Mesenchymal stem cell (in vitro differentiated cells and primary cell): ENCODE data around the gene CMKLR1.

Source experiments
- DNase-seq: peaks from one replicate; pipeline ENCODE4 v3.0.0-alpha.2; 2013
- H2AFZ ChIP-seq: one replicate; pipeline ENCODE4 v1.6.1; 2013; ENCODE audit warnings: low read depth, mild to moderate bottlenecking, control low read depth, inconsistent platforms, low read length, moderate library complexity
- H2AK5ac ChIP-seq: 2 replicates; pipeline ENCODE4 v1.6.1; 2013; ENCODE audit warnings: low read length, moderate library complexity, mild to moderate bottlenecking, inconsistent platforms; ENCODE audit not compliant: severe bottlenecking
- H2BK120ac ChIP-seq: one replicate; pipeline ENCODE4 v1.6.1; 2013; ENCODE audit warnings: low read depth, mild to moderate bottlenecking, inconsistent platforms, low read length, moderate library complexity
- H2BK12ac ChIP-seq, 2 experiments: one replicate each; pipeline ENCODE4 v1.6.1; 2013; ENCODE audit warnings: inconsistent platforms in 2 of 2, low read length in 2 of 2, mild to moderate bottlenecking in 2 of 2, moderate library complexity in 2 of 2, control low read depth in 1 of 2
- H2BK15ac ChIP-seq: one replicate; pipeline ENCODE4 v1.6.1; 2013; ENCODE audit warnings: mild to moderate bottlenecking, low read depth, inconsistent platforms; ENCODE audit not compliant: poor library complexity, severe bottlenecking
- H2BK5ac ChIP-seq: 2 replicates; pipeline ENCODE4 v1.6.1; 2013; ENCODE audit warnings: low read depth, mild to moderate bottlenecking, low read length, control low read depth, inconsistent platforms; ENCODE audit not compliant: poor library complexity, severe bottlenecking
- H3K14ac ChIP-seq, 2 experiments: one replicate each; pipeline ENCODE4 v1.6.1; 2013; ENCODE audit warnings: inconsistent platforms in 2 of 2, low read length in 2 of 2, control low read depth in 1 of 2, mild to moderate bottlenecking in 1 of 2, moderate library complexity in 1 of 2
- H3K18ac ChIP-seq, 2 experiments: one replicate each; pipeline ENCODE4 v1.6.1; 2013; ENCODE audit warnings: inconsistent platforms in 2 of 2, low read length in 2 of 2, control low read depth in 1 of 2, low read depth in 1 of 2, mild to moderate bottlenecking in 1 of 2
- H3K23ac ChIP-seq, 2 experiments: one replicate each; pipeline ENCODE4 v1.6.1; 2013; ENCODE audit warnings: inconsistent platforms in 2 of 2, low read length in 2 of 2, mild to moderate bottlenecking in 2 of 2, moderate library complexity in 2 of 2, control low read depth in 1 of 2
- H3K27ac ChIP-seq: 2 replicates; pipeline ENCODE4 v1.5.1; 2013; ENCODE audit warnings: mild to moderate bottlenecking, moderate library complexity, low read length, control low read depth, inconsistent platforms; ENCODE audit not compliant: poor library complexity, severe bottlenecking
- H3K27me3 ChIP-seq, 2 experiments: 2 replicates each; pipeline versions ENCODE4 v1.6.1 to v1.7.0; 2013; ENCODE audit warnings: low read length in 2 of 2, mild to moderate bottlenecking in 2 of 2, moderate library complexity in 2 of 2, control low read depth in 1 of 2, inconsistent platforms in 1 of 2; ENCODE audit not compliant: control insufficient read depth in 1 of 2, insufficient read depth in 1 of 2
- H3K36me3 ChIP-seq, 2 experiments: 2 replicates each; pipeline versions ENCODE4 v1.6.1 to v1.7.0; 2013; ENCODE audit warnings: low read length in 2 of 2, control low read depth in 1 of 2, inconsistent platforms in 1 of 2, low read depth in 1 of 2, mild to moderate bottlenecking in 1 of 2; ENCODE audit not compliant: insufficient read depth in 2 of 2, control insufficient read depth in 1 of 2
- H3K4ac ChIP-seq, 2 experiments: one replicate each; pipeline ENCODE4 v1.6.1; 2013; ENCODE audit warnings: inconsistent platforms in 2 of 2, low read length in 2 of 2, mild to moderate bottlenecking in 2 of 2, moderate library complexity in 2 of 2, control low read depth in 1 of 2, low read depth in 1 of 2
- H3K4me1 ChIP-seq: 2 replicates; pipeline ENCODE4 v1.6.1; 2013; ENCODE audit warnings: low read depth, low read length, control low read depth; ENCODE audit not compliant: control insufficient read depth, insufficient read depth
- H3K4me2 ChIP-seq: 2 replicates; pipeline ENCODE4 v1.6.1; 2013; ENCODE audit warnings: low read length, mild to moderate bottlenecking, inconsistent platforms; ENCODE audit not compliant: poor library complexity, severe bottlenecking
- H3K4me3 ChIP-seq, 2 experiments: 2 replicates each; pipeline versions ENCODE4 v1.5.1 to v1.7.0; 2013; ENCODE audit warnings: low read length in 2 of 2, mild to moderate bottlenecking in 2 of 2, control low read depth in 1 of 2, low read depth in 1 of 2; ENCODE audit not compliant: insufficient read depth in 1 of 2
- H3K79me1 ChIP-seq: replicated peaks from 2 replicates; pipeline ENCODE4 v1.6.1; 2013; ENCODE audit warnings: mild to moderate bottlenecking, control low read depth, low read length, inconsistent platforms; ENCODE audit not compliant: poor library complexity, severe bottlenecking
- H3K9ac ChIP-seq: 2 replicates; pipeline ENCODE4 v1.7.0; 2013; ENCODE audit warnings: mild to moderate bottlenecking, low read length, moderate library complexity
- H3K9me3 ChIP-seq: 2 replicates; pipeline ENCODE4 v1.7.0; 2013; ENCODE audit warnings: mild to moderate bottlenecking, low read length; ENCODE audit not compliant: control insufficient read depth
- H4K8ac ChIP-seq: one replicate; pipeline ENCODE4 v1.6.1; 2013; ENCODE audit warnings: inconsistent platforms, mild to moderate bottlenecking, low read length, moderate library complexity
- H4K91ac ChIP-seq: one replicate; pipeline ENCODE4 v1.6.1; 2013; ENCODE audit warnings: mild to moderate bottlenecking, low read length, inconsistent platforms
- WGBS: methylation state at CpG from one replicate; pipeline ENCODE4 v1.1.7; 2013; ENCODE audit warnings: mixed read lengths; 5-methylcytosine and 5-hydroxymethylcytosine counted together

Gene CMKLR1

GRCh38 chr12:108312073-108312659 is 26.9 kb downstream of the CMKLR1 start:
- Histone ChIP-seq H3K79me1 (no peaks in the 10 kb centered on the region), H3K4me3 (no peak overlapping the region), H2AK5ac (no peak overlapping the region), H2AFZ (no peak overlapping the region), H3K27ac (no peak overlapping the region), H3K14ac (no peak overlapping the region), H3K18ac (no peak overlapping the region), H2BK12ac (no peak overlapping the region), H3K4me2 (no peak overlapping the region), H2BK120ac (no peak overlapping the region), H3K4me1 (peaks cover 22% of the 10 kb centered on the region), H3K4ac (no peak overlapping the region), H3K36me3 (no peaks in the 10 kb centered on the region), H3K9ac (no peak overlapping the region), H3K23ac (no peak overlapping the region), H4K91ac (no peak overlapping the region), H2BK15ac (no peak overlapping the region), H3K9me3 (no peaks in the 10 kb centered on the region), H3K27me3 (peaks cover 0 to 76% of the 10 kb centered on the region in 2 experiments), H4K8ac (no peak overlapping the region), H2BK5ac (no peak overlapping the region)
- 61% methylated on average over 7 of the region's 7 CpGs for WGBS
- no peak for DNase-seq

DNA sequence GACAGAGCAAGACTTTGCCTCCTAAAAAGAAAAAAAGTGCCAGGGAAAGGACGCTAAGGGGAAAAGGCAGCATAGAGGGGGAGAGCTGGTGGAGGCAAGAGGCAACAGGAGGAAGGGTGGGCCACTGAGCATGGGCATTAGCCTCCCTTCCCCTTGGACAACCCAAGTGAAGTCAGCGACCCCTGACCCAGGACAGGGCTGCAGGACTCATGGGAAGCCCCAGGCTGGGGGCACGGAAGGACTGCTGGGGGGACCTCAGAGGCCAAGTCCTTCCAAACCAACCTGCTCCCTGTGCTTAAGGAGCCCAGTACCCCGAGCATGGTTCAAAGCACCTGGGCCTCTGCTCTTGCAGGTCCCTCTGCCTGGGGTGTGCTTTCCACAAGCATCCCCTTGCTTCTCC is 27.5 kb downstream of the CMKLR1 start:
- Histone ChIP-seq H3K9ac (no peak overlapping the region), H2AFZ (no peak overlapping the region), H3K14ac (no peak overlapping the region), H2BK120ac (no peak overlapping the region), H3K4me3 (no peak overlapping the region), H3K18ac (no peak overlapping the region), H4K91ac (no peak overlapping the region), H2BK5ac (no peak overlapping the region), H3K4ac (no peak overlapping the region), H4K8ac (no peak overlapping the region), H3K4me2 (no peak overlapping the region), H3K79me1 (no peaks in the 10 kb centered on the region), H3K23ac (no peak overlapping the region), H3K9me3 (no peaks in the 10 kb centered on the region), H2AK5ac (no peak overlapping the region), H2BK15ac (no peak overlapping the region), H3K36me3 (no peaks in the 10 kb centered on the region), H3K27me3 (peaks cover 0 to 74% of the 10 kb centered on the region in 2 experiments), H2BK12ac (no peak overlapping the region), H3K4me1 (peaks cover 28% of the 10 kb centered on the region), H3K27ac (no peak overlapping the region)
- 78% methylated on average over 4 of the region's 4 CpGs for WGBS
- no peak for DNase-seq

- Histone ChIP-seq H2BK5ac (no peak overlapping the region), H3K9ac (no peak overlapping the region), H3K4me1 (peaks cover 35% of the 10 kb centered on the region), H3K27ac (no peak overlapping the region), H3K4me2 (no peak overlapping the region), H2BK12ac (no peak overlapping the region), H3K9me3 (no peaks in the 10 kb centered on the region), H3K18ac (no peak overlapping the region), H3K23ac (no peak overlapping the region), H4K8ac (no peak overlapping the region), H3K14ac (no peak overlapping the region), H2BK120ac (no peak overlapping the region), H3K4ac (no peak overlapping the region), H2BK15ac (no peak overlapping the region), H3K79me1 (no peaks in the 10 kb centered on the region), H3K36me3 (no peaks in the 10 kb centered on the region), H4K91ac (no peak overlapping the region), H3K27me3 (peaks cover 0 to 63% of the 10 kb centered on the region in 2 experiments), H2AFZ (no peak overlapping the region), H3K4me3 (no peak overlapping the region), H2AK5ac (no peak overlapping the region)
- WGBS: 68% methylated on average over 5 of the region's 6 CpGs
- DNase-seq: no peak
Measured at GRCh38 chr12:108310489-108310888, 28.6 kb downstream of the CMKLR1 start.

- no peaks in the 10 kb centered on the region for H3K36me3 ChIP-seq
- 87% methylated on average over 2 of the region's 2 CpGs for WGBS
- DNase-seq: no peak
- H3K9me3 ChIP-seq: no peaks in the 10 kb centered on the region
- no peak overlapping the region for H2BK5ac ChIP-seq
- H2BK12ac ChIP-seq: no peak overlapping the region
- peaks cover 39% of the 10 kb centered on the region for H3K4me1 ChIP-seq
- no peak overlapping the region for H3K23ac ChIP-seq
- H3K4me3 ChIP-seq: no peak overlapping the region
- H2BK15ac ChIP-seq: no peak overlapping the region
- H4K91ac ChIP-seq: no peak overlapping the region
- no peaks in the 10 kb centered on the region for H3K79me1 ChIP-seq
- H2AK5ac ChIP-seq: no peak overlapping the region
- peaks cover 0 to 60% of the 10 kb centered on the region in 2 experiments for H3K27me3 ChIP-seq
- H3K18ac ChIP-seq: no peak overlapping the region
- no peak overlapping the region for H2BK120ac ChIP-seq
- H3K4ac ChIP-seq: no peak overlapping the region
- H3K4me2 ChIP-seq: no peak overlapping the region
- H3K27ac ChIP-seq: no peak overlapping the region
- no peak overlapping the region for H4K8ac ChIP-seq
- H3K14ac ChIP-seq: no peak overlapping the region
- no peak overlapping the region for H3K9ac ChIP-seq
- H2AFZ ChIP-seq: no peak overlapping the region
Measured at GRCh38 chr12:108309674-108310312, 29.3 kb downstream of the CMKLR1 start.
